Measurements from ENCODE around the gene TAP2.
A peak's percentile ranks its signal among the peaks of the same experiment; 100 is the strongest.

TAP2 gene

DNA sequence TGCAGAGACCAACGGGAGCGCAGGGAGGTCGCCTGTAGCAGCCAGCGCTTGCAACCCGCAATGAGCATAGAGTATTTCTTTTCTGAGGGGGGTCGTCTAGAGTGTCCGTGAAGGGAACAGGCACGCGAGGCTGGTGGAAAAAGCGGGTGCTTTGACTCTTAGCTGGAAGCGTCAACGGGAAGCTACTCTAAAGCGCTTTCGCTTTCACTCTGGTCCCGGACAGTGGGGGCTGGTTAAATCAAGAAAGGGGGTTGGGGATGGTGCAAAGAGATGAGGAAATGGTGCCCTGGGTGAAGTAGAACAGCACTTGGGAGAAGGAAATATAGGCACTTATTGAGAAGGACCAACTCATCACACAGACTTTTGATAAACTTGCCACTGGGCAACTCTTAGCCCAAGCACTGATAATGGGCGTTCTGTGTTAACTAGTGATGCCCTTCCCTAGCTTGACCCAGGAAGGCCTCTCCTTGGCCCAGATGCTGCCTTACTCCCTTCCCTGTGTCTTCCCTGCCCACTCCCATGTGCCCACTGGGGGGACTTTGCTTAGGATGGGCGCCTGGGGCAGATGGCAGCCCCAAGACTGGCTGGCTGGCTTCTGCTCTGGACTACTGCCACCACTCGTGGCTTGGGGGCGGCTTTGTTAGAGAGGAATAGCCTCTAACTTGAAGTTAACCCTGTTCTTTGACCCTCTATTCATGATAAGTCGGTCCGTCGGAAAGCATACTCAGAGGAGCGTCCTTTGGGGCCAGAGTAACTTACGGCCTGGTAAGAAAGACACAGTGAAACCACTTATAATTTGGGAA is 16.0 kb upstream of the TAP2 start:
- DNase-seq (ENCODE audit: low spot score): peak; percentile 51

DNA sequence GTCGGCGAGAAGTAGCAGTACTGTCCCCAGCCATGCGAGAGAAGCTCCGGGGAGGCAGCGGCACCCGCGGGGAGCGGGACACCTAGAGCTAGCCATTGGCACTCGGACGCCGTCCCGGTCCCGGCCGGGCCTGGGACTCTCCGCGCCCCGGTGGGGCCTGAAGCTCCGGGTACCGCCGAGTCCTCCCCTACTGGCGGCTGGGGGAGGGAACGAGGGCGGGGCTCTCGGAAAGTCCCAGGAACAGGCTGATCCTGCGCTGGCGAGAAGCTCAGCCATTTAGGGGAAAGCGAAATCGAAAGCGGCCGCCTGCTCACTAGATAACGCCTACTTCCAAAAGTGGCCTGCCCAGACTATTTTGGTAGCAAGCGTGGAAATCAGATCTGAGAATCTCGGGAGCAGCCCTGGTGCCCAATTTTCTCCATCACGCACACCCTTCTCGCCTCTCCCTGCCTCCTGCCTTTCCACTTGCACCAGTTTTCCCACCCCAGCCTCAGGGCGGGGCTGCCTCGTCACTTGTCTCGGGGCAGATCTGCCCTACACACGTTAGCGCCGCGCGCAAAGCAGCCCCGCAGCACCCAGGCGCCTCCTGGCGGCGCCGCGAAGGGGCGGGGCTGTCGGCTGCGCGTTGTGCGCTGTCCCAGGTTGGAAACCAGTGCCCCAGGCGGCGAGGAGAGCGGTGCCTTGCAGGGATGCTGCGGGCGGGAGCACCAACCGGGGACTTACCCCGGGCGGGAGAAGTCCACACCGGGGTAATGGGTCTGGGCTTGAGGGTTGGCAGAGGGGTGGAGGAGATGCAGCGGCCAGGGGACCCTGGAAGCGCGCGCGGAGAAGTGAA is 15.2 kb upstream of the TAP2 start, which contains the start of the genes PSMB9 and TAP1:
Gene PSMB9 (plus strand): TSS at position 652 of the 835 bp plus-strand sequence. CDS start 38 bp downstream, at position 690.
Gene TAP1 (minus strand): TSS at position 164 of the 835 bp plus-strand sequence. CDS start 68 bp downstream, at position 96.
- DNase-seq (ENCODE audit: low spot score): peak; percentile 95

DNA sequence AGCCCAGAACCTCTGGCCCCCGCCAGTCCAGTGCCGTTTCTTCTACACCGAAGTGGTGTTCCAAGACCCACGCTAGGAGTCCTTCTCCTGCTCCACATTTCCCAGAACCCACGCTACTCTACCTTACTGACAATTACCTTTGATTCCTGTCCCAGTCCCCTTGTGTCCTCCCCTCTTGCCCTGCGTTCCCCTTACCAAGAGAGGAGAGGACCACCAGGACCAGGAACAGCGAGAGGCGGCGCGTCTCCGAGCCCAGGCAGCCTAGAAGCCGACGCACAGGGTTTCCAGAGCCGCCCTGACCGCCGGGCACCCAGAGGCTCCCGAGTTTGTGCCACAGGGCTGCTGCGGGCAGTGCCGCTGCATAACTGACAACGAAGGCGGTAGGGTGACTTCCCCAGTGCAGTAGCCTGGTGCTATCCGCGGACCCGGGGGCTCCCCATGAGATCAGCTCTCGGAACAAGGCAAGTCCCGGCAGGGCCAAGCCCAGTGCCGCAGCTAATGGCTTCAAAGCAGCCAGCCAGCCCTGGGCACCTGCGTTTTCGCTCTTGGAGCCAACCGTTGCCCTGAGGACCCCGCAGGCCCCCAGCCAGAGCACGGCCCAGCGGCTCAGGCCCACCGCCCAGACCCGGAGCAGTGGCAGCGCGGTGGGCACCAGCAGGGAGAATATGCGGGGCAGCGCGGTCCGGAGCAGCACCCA is 14.5 kb upstream of the TAP2 start:
- DNase-seq (ENCODE audit: low spot score): peak; percentile 34

DNA sequence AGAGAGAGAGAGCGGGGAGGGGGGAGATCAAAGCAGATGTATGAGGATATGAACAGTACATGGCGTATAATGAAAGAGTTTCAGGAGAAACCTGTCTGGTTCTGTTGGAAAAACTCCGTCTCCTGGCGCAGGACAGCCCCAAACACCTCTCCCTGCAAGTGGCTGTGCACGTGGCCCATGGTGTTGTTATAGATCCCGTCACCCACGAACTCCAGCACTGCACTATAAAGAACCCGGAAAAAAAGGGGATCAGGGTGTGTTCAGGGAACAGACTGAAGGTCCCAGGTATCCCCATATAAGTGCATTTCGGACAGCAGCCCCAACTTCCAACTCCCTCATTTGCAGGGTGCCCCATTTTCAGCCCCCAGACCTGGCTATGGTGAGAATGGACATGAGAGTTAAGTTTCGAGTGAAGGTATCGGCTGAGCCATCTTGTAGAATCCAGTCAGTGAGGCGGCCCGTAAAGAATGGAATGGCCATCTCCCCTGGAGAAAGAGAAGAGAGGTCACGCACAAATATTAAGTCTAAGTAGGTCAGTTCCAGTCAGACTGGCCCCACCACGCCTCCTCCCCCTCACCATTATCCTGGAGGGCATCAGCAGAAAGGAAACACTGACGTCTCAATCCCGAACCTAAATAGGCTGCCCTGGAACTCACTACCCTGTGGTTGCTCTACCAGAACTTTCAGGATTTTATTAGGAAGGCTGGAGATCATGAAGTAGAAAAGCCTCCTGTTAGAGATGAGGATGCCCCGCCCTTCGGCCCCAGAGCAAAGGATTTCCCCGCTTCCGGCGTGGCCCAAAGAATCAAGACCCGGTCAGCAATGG is 13.7 kb upstream of the TAP2 start:
- peak; percentile 19 for DNase-seq (ENCODE audit: low spot score)

DNA sequence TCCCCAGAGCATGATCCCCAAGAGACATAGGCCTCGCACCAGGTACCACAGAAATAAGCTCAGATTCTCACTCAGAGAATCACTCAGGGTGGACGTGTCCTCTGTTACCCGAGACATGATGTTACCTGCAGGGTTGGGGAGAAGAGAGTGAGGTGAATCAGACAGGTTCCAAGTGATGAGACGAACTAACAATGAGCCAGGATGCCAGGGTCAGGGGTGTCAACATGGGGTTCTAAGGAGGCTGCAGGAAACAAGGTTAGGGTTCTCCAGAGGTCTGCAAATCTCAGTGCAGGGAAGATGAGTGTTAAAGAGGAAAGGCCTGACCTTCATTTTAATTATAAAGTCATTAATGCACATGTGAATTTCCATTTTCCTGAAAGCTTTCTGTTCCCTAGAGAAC is 12.5 kb upstream of the TAP2 start:
- DNase-seq (ENCODE audit: low spot score): no peak

DNA sequence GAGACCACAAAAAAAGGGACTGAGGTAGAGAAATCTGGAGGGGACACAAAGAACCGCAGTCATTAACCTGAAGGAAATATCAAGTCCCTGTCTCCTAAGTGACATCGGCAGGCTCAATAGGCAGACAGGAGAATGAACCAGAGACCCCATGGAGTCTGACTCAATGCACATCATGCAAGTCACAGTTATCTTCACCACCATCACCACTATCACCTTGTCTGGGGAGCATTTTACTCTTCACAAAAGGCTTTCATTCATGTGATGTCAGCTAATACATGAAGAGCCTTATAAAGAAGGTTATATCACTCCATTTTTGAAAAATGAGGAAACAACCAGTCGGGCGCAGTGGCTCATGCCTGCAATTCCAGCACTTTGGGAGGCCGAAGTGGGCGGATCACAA is 10.6 kb upstream of the TAP2 start:
- DNase-seq (ENCODE audit: low spot score): no peak

DNA sequence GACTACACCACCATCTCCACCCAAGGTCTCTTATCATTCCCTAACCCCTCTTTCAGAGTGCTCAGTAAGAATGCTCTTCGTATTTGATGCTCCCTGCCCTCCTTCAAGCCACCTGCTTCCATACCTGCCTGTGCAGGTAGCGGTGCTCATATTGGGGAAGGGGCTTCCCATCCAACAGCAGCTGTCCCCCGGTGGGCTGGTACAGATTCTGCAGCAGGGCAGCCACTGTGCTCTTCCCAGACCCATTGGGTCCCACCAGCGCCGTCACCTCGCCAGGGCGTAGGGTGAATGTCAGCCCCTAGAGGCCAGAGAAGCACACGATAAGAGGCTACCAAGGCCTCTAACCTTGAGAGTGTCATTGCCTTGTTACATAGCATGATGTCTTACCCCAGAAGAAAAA is 9.3 kb upstream of the TAP2 start:
- no peak for DNase-seq (ENCODE audit: low spot score)

DNA sequence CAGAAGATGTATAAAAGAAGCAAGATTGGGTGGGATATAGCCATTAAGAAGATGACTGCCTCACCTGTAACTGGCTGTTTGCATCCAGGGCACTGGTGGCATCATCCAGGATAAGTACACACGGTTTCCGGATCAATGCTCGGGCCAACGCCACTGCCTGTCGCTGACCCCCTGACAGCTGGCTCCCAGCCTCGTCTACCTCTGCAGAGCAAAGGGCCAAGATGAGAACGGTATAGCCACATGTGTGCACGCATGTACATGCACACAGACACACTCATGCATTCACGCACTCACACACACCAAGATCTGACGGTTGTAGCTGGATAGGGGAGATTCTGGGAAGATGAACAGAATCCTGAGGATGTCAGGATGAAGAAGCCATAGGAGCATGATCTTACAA is 8.5 kb upstream of the TAP2 start:
- no peak for DNase-seq (ENCODE audit: low spot score)

DNA sequence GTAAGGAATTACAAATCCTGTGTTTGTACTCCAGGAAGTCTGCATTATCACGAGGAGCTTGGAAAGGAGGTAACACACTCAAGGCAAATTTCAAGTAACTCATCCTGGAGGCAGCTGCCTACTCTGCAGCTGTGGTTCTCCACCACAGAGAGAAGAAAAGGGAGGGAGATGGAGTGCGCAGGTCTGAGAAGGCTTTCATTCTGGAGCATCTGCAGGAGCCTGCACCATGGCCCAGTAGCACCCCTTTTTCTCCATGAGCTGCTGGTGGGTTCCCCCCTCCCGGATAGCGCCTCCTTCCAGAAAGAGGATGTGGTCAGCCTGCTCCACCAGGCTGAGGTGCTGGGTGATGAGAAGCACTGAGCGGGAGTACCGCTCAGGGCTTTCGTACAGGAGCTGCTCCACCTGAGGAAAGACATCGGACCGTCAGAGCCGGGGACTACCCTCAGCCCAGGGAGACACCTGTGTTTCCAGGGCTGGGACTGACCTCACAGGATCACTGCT is 6.9 kb upstream of the TAP2 start:
- no peak for DNase-seq (ENCODE audit: low spot score)

DNA sequence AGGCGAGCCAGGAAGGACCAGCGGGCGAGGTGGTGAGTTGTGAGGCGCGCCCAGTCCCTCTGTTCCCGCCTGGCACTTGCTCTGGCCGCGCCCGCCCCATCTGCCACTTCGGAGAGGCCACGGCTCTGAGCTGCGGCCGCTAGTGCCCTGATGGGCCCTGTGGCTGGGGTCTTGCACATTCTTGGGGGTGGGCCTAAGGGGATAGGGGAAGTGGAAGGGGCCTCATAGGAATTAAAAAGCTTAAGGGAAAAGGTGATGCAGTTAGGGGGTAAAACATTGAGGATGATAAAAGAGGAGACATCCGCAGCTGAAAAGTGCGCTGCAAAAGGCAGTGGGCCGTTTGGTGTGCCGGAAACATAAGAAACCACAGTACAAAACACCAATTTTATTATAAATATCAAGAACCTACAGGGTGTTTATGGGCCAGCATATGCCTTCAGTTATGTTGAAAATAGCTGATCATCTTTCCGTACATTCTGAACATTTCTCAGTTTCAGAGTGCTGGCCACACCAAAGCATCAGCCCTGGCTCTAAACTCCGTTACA is 6.4 kb upstream of the TAP2 start:
- no peak for DNase-seq (ENCODE audit: low spot score)

DNA sequence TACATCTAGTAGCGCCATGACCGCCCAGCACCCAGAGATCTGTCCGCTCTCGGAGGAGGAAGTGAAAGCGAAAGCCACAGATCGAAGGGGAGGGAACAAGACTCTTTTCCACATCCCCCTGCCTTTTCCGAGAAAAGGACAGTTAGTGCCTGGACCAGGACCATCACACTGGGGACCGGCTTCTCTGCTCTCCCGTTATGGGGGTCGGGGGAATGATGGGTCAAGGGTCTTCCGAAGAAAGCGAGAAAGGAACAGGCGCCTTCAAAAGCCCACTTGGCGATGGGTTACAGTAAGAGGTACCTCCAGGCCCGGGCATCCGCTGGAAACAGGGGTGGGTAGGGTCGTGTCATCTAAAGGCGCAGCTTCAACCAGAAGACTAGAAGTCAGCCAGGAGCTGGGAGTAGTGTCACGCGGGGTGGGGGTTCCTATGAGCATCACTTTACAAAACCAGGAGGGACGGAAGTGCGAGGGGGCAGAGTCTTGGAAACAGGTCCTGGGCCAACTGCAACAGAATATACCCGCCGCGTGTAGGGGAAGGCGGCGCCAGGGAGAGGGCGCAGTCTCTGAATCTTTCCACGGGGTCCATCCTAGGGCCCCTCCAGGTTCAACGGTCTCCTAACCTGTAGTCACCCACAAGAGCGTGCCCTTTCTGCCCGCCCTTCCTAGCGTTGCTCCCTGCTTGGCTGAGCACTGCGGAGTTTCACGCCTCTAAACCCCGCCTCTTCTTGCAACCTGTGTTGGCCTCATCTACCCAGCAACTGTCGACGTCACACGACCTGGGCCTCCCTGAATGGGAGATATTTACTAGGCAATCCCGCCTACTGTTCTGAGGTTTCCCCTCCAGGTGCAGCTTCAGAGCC is 5.7 kb upstream of the TAP2 start, which contains the start of gene PSMB8:
Gene PSMB8 (minus strand): TSS at position 69 of the 860 bp plus-strand sequence. CDS start 51 bp downstream, at position 18.
- peak; percentile 93 for DNase-seq (ENCODE audit: low spot score)

DNA sequence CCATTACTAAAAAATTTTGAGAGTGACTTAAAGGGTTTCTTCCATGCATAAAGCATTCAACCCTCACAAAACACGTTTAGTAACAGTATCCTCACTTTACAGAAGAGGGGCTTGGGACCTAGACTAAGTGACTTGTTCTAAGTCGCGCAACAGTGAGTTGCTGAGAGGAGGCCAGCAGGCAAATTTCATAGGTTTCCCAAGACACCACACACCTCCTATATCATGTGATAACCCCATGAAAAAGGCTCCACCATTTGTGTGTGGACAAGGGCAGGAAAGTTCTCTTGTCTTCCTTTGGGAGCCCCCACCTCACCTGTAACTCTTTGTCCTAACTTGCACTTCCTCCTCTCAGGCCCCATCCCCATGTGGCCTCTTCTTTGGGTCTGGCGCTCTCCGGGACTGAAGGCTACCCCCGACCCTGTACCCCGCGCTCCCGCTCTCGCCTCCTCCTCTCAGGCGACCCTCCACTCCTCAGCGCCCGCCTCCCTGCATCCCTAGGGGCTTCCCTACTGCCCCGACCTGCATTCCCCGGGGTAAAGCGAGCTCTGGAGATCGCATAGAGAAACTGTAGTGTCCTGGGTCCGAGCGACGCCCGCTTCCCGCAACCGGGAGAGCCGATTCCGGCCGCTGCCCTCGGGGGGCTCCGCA is 4.9 kb upstream of the TAP2 start:
- no peak for DNase-seq (ENCODE audit: low spot score)

DNA sequence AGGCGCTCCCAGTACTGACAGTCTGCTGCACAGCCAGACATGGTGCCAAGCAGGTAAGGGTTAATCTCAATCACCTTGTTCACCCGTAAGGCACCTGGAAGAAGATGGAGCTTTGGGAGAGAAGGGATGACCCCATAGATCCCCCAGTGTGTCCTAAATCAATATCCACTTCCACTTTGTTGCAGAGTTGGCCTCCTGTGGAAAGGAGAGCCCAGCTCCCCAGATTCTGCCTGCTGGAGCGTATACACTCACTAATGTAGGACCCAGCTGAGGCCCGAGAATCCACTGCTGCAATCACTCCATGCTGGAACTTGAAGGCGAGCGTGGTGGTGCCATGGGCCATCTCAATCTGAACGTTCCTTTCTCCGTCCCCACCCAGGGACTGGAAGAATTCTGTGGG is 4.2 kb upstream of the TAP2 start:
- no peak for DNase-seq (ENCODE audit: low spot score)

DNA sequence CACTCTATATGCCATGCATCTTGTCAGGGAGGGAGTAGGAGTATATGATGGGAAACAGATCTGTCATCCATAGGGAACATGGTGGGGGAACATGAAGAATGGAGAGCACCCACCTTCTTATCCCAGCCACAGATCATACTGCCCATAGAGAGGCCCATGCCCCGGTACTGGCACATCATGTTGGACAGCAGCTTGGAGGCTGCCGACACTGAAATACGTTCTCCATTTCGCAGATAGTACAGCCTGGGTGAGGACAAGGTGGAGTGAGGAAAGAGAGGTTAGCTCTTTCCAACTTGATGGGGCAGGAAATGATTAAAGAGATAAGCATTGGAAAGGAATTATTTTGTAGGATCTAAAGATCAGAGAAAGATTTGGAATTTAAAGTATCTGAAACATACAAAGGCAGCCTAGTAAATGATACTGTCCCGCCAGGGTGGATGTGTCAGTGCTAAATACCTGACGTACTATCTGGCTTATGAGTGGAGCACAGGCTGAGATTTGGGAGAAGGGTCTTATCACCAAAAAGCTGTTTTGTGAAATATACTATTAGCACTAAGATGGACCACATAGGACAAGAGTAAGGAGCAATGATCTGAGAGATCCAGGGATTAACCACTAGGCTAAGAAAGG is 3.6 kb upstream of the TAP2 start:
- DNase-seq (ENCODE audit: low spot score): no peak

DNA sequence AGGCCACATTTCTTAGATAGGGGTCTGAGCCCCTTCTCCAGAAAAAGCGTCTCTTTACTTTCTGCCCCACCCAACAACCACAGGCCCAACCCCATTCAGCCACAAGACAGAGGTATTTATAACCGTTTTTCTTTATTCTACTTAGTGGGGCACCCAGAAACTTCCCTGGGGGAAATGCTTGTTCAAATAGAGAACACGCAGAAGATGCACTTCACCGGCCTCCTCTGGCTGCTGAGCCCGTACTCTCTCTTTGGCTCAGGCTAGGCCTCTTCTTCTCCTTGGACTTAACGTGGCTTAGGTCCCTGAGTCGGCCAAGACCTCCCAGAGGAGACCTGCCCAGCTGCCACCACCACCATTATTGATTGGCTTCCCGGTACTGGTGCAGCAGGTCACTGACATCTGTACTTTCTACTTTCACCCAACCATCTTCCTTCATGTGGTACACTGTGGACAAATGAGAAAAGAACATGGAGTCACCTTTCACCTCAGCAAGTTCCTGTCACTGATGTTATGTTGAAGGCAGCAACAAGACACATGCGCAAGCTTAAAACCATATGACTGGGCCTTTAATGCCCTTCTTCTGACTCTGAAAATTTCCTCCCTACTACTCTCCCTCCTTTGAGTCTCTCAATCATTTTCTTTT is 2.2 kb upstream of the TAP2 start:
- DNase-seq (ENCODE audit: low spot score): no peak

DNA sequence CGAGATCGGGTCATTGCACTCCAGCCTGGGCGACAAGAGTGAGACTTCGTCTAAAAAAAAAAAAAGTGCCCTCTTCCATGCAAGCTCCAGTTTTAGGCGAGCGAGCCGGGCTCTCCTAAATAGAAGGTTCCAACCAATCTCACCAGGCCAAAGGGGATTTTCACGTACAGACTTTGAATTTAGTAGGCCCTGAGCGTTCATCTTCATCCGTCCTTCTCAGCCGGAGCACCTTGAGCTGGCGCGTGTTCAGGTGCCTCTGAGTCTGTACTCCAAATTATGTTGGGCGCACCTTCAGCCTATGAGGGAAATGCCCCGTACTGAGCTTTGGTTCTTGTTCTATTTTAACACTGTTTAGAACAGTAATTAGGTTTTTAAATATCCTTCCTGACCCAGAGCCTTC is 817 bp upstream of the TAP2 start:
- no peak for DNase-seq (ENCODE audit: low spot score)

DNA sequence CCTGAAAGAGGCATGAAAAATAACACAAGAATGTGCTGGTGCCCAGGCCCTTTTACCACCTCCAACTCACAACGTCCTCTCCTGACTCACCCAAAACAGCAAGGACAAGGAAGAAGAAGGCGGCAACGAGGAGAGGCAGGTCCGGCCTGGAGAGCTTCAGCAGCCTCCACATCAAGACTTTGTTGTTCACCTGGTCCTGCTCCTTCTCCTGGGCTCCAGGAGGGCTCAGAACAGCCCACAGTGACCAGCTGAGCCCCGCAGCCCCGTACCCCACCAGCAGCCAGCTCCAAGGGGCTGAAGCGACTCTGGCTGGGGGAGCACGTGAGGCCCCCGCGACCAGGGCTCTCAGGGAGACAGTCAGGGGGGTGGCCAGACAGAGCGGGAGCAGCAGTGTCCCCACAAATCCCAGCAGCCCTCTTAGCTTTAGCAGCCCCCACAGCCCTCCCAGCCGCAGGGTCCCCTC is 857 bp downstream of the TAP2 start:
- DNase-seq (ENCODE audit: low spot score): no peak

DNA sequence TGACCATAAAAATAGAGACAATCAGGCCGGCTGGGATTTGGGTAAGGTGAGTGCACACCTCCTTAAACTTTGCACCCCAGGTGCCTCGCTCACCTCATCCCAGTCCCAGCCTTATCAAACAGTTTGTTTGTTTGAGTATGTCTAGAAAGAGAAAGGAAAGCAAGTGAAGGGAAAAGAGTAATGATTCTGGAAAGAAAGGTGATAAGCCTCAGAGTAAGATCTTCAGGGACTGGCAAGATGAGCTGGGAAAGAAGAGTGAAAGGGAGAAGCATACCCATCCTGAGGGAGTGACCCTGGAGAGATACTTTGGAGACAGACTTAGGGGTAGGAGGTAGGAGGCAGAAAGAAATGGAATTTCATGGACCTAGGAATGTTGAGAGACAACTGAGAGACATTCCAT is 1.7 kb downstream of the TAP2 start:
- DNase-seq (ENCODE audit: low spot score): no peak

Data from putamen (tissue), 1 donor.